ENCODE results near the gene TEDC2.

GRCh38 chr16:2443555-2443954 is 16.4 kb upstream of the TEDC2 start:
- no peak for TF ChIP-seq CTCF (IDR thresholded peaks at IDR 0.05 in 2 of 3, conservative IDR thresholded peaks at IDR 0.05 in 1 of 3; ENCODE audit: control insufficient read depth in 2 of 3, extremely low read depth in 1 of 3, insufficient read depth in 1 of 3, low read depth in 3 of 3, low read length in 3 of 3)
- TF ChIP-seq ZNF622 (IDR thresholded peaks at IDR 0.05) = no peak
- TF ChIP-seq RBBP5 (conservative IDR thresholded peaks at IDR 0.05) = no peak
- no peak for TF ChIP-seq TCF12 (IDR thresholded peaks at IDR 0.05; ENCODE audit: low read depth, low read length)
- no peak for TF ChIP-seq ZNF274 (IDR thresholded peaks at IDR 0.05; ENCODE audit: insufficient read depth, insufficient read length)
- TF ChIP-seq EZH2 (IDR thresholded peaks at IDR 0.05; ENCODE audit: borderline replicate concordance, control insufficient read depth, low read depth, low read length) = no peak
- no peak for TF ChIP-seq EP300 (IDR thresholded peaks at IDR 0.05; ENCODE audit: borderline replicate concordance in 1 of 2, control insufficient read depth in 1 of 2, low read depth in 2 of 2, low read length in 2 of 2)
- TF ChIP-seq CBFB (IDR thresholded peaks at IDR 0.05; ENCODE audit: low read depth) = no peak
- TF ChIP-seq IKZF1 (conservative IDR thresholded peaks at IDR 0.05) = no peak
- TF ChIP-seq RAD21 (IDR thresholded peaks at IDR 0.05; ENCODE audit: insufficient read depth, low read depth, low read length) = no peak
- no peak for TF ChIP-seq USF2 (IDR thresholded peaks at IDR 0.05; ENCODE audit: borderline replicate concordance, low read depth, low read length)

All from GM12878 (cell line).